Astrocyte (in vitro differentiated cells and primary cell): ENCODE results near the gene ENOX1.

Experiments
- CTCF ChIP-seq: IDR thresholded peaks from 2 replicates; pipeline ENCODE4 v1.5.1; 2011; ENCODE audit warnings: low read depth, mild to moderate bottlenecking, inconsistent platforms, low read length, moderate library complexity; ENCODE audit not compliant: insufficient read depth
- EZH2 ChIP-seq: IDR thresholded peaks from 2 replicates; pipeline ENCODE4 v1.6.1; 2012; ENCODE audit warnings: mild to moderate bottlenecking, low read length, inconsistent platforms; ENCODE audit not compliant: insufficient read depth

- no peak for TF ChIP-seq CTCF
- no peak for TF ChIP-seq EZH2
Observed at GRCh38 chr13:43339145-43339804, 447.5 kb downstream of the ENOX1 start.
